ENCODE data around the gene CLK4.

CLK4 gene

DNA sequence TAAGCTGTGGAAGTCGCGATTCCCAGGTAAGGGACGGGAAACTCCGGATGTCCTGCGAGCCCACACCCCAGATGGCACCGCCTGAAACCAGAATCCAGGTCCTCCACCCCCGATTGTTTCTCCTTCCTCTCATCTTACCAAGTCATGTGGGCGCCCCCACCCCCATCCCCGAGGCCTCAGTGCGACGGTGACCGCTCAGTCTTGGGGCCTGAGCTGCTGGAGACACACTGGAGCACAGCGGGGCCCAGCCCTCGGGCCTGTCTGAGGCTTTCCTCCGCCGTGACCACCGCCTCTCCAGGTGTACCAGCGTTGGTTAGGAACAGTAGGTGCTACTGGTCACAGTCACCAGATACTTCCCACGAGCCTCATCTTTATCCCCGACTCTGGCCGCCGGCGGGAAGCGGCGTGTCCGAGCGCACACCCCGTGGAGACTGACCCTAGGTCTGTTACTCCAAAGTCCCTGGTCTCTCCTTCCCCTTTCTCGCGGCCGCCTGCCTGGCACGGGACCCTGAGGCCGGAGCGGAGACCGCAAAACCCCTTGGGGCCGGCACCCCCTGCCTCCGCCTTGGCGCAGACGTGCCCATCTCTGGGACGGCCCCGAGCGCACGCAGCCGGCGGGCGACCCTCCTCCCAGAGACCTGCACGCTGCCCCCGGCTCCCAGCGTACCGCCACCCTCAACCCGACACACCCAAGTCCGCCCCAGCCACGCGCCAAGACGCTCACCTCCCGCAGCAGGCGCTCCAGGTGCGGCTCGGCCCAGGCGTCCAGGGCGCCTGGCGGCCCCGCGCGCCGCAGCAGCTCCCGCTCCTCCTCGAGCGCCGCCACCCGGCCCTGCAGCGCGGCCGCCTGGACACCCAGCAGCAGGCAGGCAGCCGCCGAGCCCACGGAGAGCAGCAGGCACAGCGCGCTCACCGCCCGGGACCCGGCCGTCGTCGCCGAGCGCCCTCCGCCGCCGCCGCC is 37.4 kb downstream of the CLK4 start:
- no peak for FAIRE-seq
- TF ChIP-seq, protein P1, sequence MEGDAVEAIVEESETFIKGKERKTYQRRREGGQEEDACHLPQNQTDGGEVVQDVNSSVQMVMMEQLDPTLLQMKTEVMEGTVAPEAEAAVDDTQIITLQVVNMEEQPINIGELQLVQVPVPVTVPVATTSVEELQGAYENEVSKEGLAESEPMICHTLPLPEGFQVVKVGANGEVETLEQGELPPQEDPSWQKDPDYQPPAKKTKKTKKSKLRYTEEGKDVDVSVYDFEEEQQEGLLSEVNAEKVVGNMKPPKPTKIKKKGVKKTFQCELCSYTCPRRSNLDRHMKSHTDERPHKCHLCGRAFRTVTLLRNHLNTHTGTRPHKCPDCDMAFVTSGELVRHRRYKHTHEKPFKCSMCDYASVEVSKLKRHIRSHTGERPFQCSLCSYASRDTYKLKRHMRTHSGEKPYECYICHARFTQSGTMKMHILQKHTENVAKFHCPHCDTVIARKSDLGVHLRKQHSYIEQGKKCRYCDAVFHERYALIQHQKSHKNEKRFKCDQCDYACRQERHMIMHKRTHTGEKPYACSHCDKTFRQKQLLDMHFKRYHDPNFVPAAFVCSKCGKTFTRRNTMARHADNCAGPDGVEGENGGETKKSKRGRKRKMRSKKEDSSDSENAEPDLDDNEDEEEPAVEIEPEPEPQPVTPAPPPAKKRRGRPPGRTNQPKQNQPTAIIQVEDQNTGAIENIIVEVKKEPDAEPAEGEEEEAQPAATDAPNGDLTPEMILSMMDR (IDR thresholded peaks at IDR 0.05; ENCODE audit: insufficient read depth, missing control alignments), result peak; percentile 1
- DNase-seq (ENCODE audit: insufficient read length, low spot score), result no peak

GRCh38 chr5:178588769-178589168 is 38.1 kb downstream of the CLK4 start:
- DNase-seq (ENCODE audit: insufficient read length, low spot score) (no peak), FAIRE-seq (no peak)
- TF ChIP-seq, protein P1 (IDR thresholded peaks at IDR 0.05; ENCODE audit: insufficient read depth, missing control alignments), result no peak

DNA sequence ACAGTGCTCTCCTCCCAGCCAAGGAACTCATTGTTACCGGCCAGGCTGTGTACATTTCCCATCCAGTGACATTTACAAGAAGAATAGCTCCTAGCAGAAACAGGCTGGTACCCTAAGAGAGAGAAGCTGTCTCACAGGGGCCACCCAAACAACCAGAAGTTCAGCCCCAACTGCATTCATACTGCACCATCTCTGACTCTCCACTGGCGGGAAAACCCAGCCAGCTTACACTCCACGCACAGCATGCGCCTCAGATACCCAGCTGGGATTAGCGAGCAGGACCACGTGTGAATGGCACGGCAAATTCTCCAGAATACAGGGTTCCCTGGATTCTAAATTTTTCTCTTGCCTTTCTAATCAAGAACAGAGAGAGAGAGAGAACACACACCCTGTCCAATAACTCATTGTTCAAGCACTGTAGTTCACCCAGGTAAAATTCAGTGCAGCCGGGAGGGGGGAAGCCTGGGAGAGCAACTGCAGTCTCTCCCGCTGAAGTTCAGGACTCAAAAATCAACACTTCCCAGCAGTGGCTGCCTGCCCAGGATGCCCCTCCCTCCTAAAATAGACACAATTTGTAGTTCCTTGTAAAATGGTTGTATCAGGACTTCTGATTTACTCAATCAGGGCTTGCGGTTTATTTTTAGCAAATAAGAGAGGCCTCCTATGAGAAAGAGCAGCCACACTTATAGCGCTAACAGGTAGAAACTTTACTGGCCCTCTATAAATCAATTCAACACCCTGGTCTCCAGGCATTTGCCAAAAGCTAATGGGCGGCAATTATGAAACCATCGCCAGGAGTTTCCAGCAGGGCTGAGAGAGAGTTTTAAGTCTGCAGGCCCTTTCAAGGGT is 38.9 kb downstream of the CLK4 start:
- TF ChIP-seq, protein P1 (IDR thresholded peaks at IDR 0.05; ENCODE audit: insufficient read depth, missing control alignments), result no peak
- DNase-seq (ENCODE audit: insufficient read length, low spot score) (no peak), FAIRE-seq (no peak)

- TF ChIP-seq, protein P1 (IDR thresholded peaks at IDR 0.05; ENCODE audit: insufficient read depth, missing control alignments), result no peak
- DNase-seq (ENCODE audit: insufficient read length, low spot score), result no peak
- no peak for FAIRE-seq
These were observed 40.5 kb downstream of the CLK4 start for GRCh38 chr5:178586396-178586795.

DNA sequence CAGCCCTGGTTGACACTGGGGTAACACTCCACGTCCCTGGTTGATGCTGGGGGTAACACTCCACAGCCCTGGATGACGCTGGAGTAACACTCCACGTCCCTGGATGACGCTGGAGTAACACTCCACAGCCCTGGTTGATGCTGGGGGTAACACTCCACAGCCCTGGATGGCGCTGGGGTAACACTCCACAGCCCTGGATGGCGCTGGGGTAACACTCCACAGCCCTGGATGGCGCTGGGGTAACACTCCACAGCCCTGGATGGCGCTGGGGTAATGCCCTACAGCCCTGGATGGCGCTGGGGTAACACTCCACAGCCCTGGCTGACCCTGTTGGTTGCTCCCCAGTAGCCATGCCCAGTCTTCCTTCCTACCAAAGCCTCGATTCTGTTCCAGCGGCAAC is 41.4 kb downstream of the CLK4 start:
- FAIRE-seq (peak; percentile 90), DNase-seq (ENCODE audit: insufficient read length, low spot score) (peak; percentile 52)

DNA sequence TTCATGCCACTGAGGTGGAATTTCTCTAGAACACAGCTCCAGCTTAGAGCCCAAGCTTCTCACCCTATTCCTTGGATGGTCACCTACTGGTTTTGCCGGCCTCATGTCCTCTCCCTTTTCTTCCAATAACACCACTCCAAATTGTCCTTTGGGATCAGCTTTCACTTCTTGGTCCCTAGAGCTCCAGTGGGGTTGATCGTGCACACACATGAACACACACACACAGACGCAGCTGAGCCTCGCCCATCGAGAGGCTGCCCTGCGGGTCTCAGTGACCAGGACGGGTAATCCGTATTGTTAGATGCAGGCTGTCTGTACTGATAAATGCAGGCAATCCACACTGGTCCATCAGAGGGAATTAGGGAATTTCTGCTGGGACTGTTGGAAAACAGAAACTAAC is 43.6 kb downstream of the CLK4 start:
- TF ChIP-seq, protein P1 (IDR thresholded peaks at IDR 0.05; ENCODE audit: insufficient read depth, missing control alignments), result no peak
- DNase-seq (ENCODE audit: insufficient read length, low spot score) (no peak), FAIRE-seq (no peak)

DNA sequence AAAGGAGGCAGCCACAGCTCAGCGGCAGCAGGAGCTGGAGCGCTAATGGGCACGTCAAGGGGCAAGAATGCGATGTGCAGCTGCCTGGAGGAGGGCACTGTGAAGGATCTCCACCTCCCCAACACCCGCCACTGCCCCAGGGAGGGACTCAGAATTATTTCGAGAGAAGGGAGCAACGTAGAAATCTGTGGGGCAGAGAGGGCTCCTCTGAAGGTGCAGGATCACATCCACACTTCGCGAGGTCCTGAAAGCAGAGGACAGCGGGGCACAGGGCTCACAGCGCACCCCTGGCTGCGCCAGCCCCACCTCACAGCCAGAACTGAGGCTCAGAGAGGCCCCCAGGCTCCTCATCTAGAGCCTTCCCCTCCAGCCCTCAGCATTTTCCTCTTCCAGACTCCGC is 44.6 kb downstream of the CLK4 start:
- FAIRE-seq (no peak), DNase-seq (ENCODE audit: insufficient read length, low spot score) (no peak)
- TF ChIP-seq, protein P1 (IDR thresholded peaks at IDR 0.05; ENCODE audit: insufficient read depth, missing control alignments), result no peak

Measured in D721Med (cell line).